Stimulated activated naive CD8-positive, alpha-beta T cell treated with anti-CD3 and anti-CD28 coated beads, Interleukin-15, Interleukin-2, amounts not matched to agents 100 U/mL and 50 U/mL, for 24 hours (primary cell): ENCODE results near the gene EPC2.
A peak's percentile ranks its signal among the peaks of the same experiment; 100 is the strongest.
"Not testable (repeated sequence)": the region's sequence is repeated elsewhere in the genome, so short reads cannot be mapped to it uniquely, and the experiment has no call there.

Source experiments
- ATAC-seq: fragments of 150-1000 bp; cut with Tn5 transposase; one replicate; pipeline ENCODE4 v1.10.0; 2021
- DNase-seq: peaks from one replicate; pipeline ENCODE4 v3.0.0; 2021

Gene EPC2

DNA sequence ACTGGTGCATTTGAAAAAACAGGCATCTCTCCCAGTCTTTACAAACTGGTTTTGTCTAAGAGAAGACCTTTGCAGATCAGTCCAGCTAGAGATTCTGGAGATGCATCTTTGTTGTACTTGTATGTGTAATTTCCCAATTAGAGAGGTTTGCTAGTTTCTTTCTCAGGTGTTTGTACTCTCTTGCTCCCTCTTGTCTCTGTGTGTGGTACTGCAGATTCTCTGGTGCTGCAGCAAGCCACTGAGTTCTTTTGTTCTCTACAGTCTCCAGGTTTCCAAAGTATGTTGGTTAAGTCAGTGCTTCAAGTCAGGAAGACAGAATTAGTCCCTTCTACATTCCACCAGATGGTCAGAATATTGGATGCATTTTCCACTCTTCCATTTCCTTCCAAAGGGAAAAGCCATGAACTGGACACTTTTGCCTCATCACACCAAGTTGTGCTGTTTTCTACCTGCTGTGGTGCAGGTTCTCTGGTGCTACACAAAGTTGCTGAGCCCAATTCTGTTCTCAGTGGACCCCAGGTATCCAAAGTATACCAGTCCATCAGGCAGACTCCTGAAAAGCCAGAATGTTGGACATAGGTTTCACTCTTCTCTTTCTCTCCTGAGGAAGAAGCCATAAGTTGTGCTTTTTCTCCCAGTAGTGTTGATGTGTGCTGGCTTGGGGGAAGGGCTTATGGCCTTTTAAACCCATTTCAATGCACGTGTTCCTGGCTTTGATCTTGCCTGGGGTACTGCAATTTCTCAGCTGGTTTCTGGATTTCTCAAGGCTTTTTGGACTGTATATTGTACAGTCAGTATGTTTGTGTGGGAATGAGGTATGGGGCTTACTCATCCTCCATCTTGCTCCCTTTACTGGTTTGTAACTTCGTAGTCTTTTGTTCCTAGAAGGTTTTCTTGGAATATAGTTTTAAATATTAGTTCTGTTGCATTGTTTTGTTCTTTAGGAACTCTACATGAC, 29.8 kb downstream of the EPC2 start:
- DNase-seq (peak; percentile 26), ATAC-seq (peak; percentile 36)

DNA sequence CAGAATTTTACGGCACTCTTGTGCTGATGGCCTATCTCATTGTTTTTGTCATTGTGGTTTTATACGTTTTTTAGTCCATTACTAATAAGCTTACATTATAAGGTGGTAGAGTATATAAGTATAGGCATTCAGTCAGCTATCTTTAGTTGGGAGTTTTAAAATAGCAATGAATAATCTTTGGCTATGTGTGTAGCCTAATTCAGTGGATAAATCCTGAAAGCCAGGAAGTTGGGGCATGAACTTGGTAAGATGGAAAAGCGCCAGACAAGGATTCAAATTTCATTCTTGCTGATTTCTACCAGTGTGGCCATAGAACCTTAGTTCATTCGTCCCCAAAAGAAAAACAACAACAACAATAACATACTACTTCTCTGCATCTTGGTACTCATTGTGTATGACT, 31.2 kb downstream of the EPC2 start:
- ATAC-seq (no peak), DNase-seq (no peak)

DNA sequence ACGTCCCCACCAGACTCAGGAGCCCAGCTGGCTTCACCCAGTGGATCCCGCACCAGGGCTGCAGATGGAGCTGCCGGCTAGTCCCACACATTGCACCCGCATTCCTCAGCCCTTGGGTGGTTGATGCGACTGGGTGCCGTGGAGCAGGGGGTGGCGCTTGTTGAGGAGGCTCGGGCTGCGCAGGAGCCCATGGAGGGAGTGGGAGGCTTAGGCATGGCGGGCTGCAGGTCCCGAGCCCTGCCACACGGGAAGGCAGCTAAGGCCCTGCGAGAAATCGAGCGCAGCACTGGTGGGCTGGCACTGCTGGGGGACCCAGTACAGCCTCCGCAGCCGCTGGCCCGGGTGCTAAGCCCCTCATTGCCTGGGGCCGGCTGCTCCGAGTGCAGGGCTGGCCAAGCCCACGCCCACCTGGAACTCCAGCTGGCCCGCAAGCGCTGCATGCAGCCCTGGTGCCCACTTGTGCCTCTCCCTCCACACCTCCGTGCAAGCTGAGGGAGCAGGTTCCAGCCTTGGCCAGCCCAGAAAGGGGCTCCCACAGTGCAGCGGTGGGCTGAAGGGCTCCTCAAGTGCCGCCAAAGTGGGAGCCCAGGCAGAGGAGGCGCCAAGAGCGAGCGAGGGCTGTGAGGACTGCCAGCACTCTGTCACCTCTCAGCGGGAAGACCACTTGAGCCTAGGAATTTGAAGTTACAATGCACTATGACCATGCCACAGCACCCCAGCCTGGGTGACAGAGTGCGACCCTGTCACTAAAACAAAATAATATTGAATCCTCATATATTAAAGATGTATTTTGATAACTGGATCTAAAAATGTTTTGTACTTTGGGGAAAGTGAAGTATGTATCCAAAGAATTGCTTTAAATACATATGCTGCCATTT, 34.0 kb downstream of the EPC2 start:
- DNase-seq, ATAC-seq: not testable (repeated sequence)

- DNase-seq, result no peak
- ATAC-seq, result peak; percentile 57
Measured at GRCh38 chr2:148680462-148680861, 35.9 kb downstream of the EPC2 start.

DNA sequence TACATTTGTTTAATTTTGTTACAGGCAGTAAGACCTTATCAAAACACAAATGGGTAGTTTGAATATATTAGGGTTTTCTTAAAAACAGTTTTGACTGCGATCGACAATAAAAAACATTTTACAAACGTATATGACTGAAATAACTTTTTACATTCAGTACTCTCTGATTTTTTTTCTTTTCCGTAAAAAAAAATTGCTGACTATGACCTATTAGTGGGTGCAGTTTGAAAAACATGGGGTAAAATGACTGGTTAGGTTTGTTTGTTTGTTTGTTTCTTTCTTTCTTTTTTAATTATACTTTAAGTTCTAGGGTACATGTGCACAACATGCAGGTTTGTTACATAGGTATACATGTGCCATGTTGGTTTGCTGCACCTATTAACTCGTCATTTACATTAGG, 36.9 kb downstream of the EPC2 start:
- DNase-seq, result no peak
- ATAC-seq, result no peak

DNA sequence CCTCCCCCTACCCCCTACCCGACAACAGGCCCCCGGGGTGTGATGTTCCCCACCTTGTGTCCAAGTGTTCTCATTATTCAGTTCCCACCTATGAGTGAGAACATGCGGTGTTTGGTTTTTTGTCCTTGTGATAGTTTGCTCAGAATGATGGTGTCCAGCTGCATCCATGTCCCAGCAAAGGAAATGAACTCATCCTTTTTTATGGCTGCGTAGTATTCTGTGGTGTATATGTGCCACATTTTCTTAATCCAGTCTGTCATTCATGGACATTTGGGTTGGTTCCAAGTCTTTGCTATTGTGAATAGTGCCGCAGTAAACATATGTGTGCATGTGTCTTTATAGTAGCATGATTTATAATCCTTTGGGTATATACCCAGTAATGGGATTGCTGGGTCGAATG, 37.3 kb downstream of the EPC2 start:
- DNase-seq, ATAC-seq: not testable (repeated sequence)

GRCh38 chr2:148684507-148684906, 40.0 kb downstream of the EPC2 start:
- DNase-seq (no peak), ATAC-seq (no peak)

DNA sequence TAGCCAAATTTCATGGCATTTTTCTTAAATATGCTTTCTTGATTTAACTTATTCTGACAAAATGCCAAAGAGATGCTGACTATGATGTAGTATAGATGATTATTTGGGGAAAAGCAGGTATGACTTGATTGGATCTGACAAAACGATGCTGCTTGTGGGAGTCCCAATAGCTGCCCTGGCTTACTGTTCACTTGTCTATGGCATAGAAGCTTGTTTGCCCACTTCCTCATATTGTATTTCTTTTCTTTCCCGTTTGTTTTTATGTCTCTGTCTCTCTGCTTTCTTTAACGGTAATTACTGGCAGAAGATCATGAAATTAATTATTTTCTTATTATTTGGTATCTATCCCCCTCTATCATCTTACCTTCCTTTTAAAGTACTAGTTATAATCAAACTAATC, 43.0 kb downstream of the EPC2 start:
- ATAC-seq (no peak), DNase-seq (no peak)

- DNase-seq, ATAC-seq: not testable (repeated sequence)
Measured at GRCh38 chr2:148688011-148688410, 43.5 kb downstream of the EPC2 start.

GRCh38 chr2:148696985-148697384, 52.4 kb downstream of the EPC2 start:
- ATAC-seq (no peak), DNase-seq (no peak)

- DNase-seq, result no peak
- no peak for ATAC-seq
Measured at GRCh38 chr2:148699830-148700229, 55.3 kb downstream of the EPC2 start.

DNA sequence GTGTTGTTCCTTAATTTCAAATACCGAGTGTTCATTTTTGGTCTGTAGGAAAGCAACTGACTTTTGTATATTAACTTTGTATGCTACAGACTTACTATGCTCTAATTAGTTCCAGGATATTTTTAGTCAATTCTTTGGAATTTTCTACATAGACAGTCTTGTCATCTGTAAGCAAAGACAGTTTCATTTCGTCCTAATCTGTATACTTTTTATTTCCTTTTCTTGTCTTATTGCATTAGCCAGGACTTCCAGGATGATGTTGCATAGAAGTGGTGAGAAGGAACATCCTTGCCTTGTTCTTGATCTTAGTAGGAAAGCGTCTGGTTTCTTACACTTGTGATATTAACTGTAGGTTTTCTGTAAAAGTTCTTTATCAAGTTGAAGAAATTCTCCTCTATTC, 56.5 kb downstream of the EPC2 start:
- DNase-seq, result no peak
- ATAC-seq, result no peak

GRCh38 chr2:148701877-148702276, 57.3 kb downstream of the EPC2 start:
- no peak for DNase-seq
- ATAC-seq, result no peak

- no peak for DNase-seq
- ATAC-seq, result no peak
Measured at GRCh38 chr2:148702475-148702874, 57.9 kb downstream of the EPC2 start.

GRCh38 chr2:148704247-148704646, 59.7 kb downstream of the EPC2 start:
- no peak for DNase-seq
- ATAC-seq, result no peak

DNA sequence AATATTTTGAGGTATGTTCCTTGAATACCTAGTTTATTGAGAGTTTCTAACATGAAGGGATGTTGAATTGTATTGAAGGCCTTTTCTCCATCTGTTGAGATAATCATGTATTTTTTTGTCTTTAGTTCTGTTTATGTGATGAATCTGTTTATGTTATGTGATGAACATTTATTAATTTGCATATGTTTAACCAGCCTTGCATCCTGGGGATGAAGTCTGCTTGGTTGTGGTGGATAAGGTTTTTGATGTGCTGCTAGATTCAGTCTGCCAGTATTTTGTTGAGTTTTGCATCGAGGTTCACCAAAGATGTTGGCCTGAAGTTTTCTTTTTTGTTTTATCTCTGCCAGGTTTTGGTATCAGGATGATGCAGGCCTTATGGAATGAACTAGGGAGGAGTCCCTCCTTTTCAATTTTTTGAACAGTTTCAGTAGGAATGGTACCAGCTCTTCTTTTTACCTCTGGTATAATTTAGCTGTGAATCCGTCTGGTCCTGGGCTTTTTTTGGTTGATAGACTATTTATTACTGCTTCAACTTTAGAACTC, 71.9 kb downstream of the EPC2 start:
- ATAC-seq (no peak), DNase-seq (no peak)

DNA sequence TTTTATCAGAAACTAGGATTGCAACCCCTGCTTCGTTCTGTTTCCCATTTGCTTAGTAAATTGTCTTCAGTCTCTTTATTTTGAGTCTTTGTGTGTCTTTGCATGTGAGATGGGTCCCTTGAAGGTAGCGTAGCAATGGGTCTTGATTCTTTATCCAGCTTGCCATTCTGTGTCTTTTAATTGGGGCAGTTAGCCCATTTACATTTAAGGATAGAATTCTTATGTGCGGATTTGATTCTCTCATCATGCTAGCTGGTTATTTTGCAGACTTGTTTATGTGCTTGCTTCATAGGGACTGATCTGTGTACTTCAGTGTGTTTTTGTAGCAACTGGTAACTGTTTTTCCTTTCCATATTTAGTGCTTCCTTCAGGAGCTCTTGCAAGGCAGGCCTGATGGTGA, 73.5 kb downstream of the EPC2 start:
- DNase-seq, result no peak
- no peak for ATAC-seq

DNA sequence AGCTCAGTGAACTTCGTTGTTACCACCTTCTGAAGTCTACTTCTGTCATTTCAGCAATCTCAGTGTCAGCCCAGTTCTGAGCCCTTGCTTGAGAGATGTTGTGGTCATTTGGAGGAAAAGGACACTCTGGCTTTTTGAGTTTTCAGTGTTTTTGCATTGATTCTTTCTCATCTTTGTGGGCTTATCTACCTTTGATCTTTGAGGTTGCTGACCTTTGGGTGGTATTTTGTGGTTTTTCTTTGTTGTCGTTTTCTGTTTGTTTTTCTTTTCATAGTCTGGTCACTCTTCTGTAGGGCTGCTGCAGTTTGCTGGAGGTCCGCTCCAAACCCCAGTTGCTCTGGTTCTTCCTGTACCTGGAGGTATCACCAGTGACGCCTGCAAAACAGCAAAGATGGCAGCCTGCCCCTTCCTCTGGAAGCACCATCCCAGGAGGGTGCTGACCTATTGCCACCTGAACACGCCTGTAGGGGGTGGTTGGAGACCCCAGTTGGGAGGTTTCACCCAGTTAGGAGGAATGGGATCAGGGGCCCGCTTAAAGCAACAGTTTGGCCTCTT, 74.7 kb downstream of the EPC2 start:
- ATAC-seq (no peak), DNase-seq (no peak)

- no peak for ATAC-seq
- DNase-seq, result no peak
Measured at GRCh38 chr2:148719941-148720436, 75.4 kb downstream of the EPC2 start.

DNA sequence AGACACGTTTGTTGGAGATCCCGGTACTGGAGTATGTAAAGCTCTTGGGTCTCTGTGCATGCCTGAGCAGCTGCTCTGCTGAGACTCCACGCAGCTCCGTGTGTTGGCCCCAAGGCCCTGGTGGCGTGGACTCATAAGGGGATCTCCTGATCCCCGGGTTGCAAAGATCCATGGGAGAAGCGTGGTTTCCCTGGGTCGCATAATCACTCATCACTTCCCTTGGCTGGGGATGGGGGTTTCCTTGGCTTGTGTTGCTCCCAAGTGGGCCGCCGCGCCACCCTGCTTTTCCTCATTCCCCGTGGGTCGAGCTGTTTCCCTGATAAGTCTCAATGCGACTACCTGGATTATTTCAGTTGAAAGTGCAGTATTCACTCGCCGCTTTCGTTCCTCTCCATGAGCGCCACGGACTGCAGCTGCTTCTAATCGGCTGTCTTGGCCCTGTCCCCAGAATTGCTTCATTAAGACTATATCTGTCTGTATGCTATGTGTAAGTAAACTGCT, 76.0 kb downstream of the EPC2 start:
- ATAC-seq, result peak; percentile 36
- DNase-seq, result no peak

DNA sequence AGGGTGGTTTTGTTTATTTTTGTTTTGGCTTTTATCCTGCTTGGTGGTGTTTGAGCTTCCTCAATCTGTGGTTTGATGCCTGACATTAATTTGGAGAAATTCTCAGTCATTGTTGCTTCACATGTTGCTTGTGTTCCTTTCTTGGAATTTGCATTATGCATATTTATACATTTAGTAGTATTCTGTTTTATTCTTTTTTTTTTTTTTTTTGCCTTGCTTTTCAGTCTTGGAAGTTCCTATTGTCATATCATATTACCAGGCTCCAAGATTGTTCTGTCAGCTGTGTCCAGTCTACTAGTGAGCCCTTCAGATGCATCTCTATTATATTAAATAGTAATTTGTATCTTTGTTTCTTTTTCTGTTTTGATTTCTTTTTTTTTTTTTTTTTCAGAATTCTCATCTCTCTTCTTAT, 77.0 kb downstream of the EPC2 start:
- ATAC-seq (no peak), DNase-seq (no peak)
